ENCODE measurements around the gene SND1.

DNA sequence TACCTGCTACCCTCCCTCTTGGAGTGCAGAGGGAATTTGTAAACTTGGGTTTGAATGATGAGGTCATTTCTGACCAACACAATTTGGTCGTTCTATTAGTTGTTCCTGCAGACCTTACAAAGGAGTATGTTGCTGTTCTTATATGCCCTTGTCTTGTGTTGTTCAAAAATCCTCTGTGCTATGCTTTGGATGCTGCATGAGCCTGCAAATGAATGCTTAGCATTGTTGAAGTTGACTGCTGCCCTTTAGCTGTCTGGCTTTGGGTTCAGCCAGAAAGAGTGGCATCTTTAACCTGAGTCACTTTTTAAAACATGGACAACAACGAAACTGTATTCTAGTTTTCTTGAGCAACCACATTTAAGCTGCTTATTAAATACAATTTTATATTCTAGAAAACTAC is 80.3 kb downstream of the SND1 start:
- TF ChIP-seq, protein P1, sequence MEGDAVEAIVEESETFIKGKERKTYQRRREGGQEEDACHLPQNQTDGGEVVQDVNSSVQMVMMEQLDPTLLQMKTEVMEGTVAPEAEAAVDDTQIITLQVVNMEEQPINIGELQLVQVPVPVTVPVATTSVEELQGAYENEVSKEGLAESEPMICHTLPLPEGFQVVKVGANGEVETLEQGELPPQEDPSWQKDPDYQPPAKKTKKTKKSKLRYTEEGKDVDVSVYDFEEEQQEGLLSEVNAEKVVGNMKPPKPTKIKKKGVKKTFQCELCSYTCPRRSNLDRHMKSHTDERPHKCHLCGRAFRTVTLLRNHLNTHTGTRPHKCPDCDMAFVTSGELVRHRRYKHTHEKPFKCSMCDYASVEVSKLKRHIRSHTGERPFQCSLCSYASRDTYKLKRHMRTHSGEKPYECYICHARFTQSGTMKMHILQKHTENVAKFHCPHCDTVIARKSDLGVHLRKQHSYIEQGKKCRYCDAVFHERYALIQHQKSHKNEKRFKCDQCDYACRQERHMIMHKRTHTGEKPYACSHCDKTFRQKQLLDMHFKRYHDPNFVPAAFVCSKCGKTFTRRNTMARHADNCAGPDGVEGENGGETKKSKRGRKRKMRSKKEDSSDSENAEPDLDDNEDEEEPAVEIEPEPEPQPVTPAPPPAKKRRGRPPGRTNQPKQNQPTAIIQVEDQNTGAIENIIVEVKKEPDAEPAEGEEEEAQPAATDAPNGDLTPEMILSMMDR (IDR thresholded peaks at IDR 0.05; ENCODE audit: low read length): no peak
- no peak for TF ChIP-seq EZH2 (IDR thresholded peaks at IDR 0.05; ENCODE audit: borderline replicate concordance, low read length)

All from OCI-LY1 (cell line).